MCF 10A (cell line): Measurements from ENCODE around the gene MKKS. TPM values are rescaled to one million over a fixed set of nuclear protein-coding genes. Genes with fewer than 3 reads are reported as not detected.

Experiments
- BruUV-seq: library from RNA; stranded (reverse); fragments of 400-500 nt; replicated peaks from 2 replicates; lab custom pipeline; 2021; lab: Mats Ljungman, UMichigan
- CTCF ChIA-PET: fragments of 300-600 bp; sonication (Branson Sonifier 250); formaldehyde crosslinking; extraction: SDS; loops from one replicate; lab custom pipeline; 2021; ENCODE audit warnings: antibody characterized with exemption, inconsistent platforms; lab: Yijun Ruan, JAX
- POLR2A ChIA-PET: fragments of 300-600, 350-650 bp; sonication (Branson Sonifier 250); formaldehyde crosslinking; extraction: SDS; loops from one replicate; lab custom pipeline; 2020; ENCODE audit warnings: antibody characterized with exemption, inconsistent platforms; lab: Yijun Ruan, JAX
- DNase-seq: peaks from one replicate; pipeline ENCODE4 v3.0.0-alpha.2; 2018; ENCODE audit not compliant: unreplicated experiment
- H3K27ac Mint-ChIP-seq: one replicate; pipeline ENCODE4 v1.8.0; 2022; ENCODE audit warnings: mild to moderate bottlenecking, low read depth, mixed read lengths; ENCODE audit not compliant: unreplicated experiment
- H3K27me3 Mint-ChIP-seq: one replicate; pipeline ENCODE4 v1.8.0; 2022; ENCODE audit warnings: mixed read lengths; ENCODE audit not compliant: insufficient read depth, unreplicated experiment
- H3K36me3 Mint-ChIP-seq: one replicate; pipeline ENCODE4 v1.8.0; 2022; ENCODE audit warnings: mild to moderate bottlenecking, moderate library complexity, mixed read lengths; ENCODE audit not compliant: insufficient read depth, unreplicated experiment
- H3K4me1 Mint-ChIP-seq: one replicate; pipeline ENCODE4 v1.8.0; 2022; ENCODE audit warnings: mixed read lengths; ENCODE audit not compliant: insufficient read depth, unreplicated experiment
- H3K4me3 Mint-ChIP-seq: one replicate; pipeline ENCODE4 v1.8.0; 2022; ENCODE audit warnings: mild to moderate bottlenecking, moderate library complexity, mixed read lengths; ENCODE audit not compliant: unreplicated experiment
- H3K9me3 Mint-ChIP-seq: one replicate; pipeline ENCODE4 v1.8.0; 2022; ENCODE audit warnings: mixed read lengths; ENCODE audit not compliant: unreplicated experiment
- intact Hi-C: fragments of 100-400 bp; cut with micrococcal nuclease; formaldehyde crosslinking; loops from 2 replicates; pipeline ENCODE4 v1.14.1; 2022
- total RNA-seq: library from RNA; stranded (reverse); gene quantifications from 2 replicates; pipeline ENCODE4 v1.2.3, GENCODE V29; 2022
- TF ChIP-seq, protein P1 (sequence below): fragments of 200-600 bp; IDR thresholded peaks from one replicate; pipeline ENCODE4 v1.8.0; 2022; ENCODE audit warnings: antibody characterized with exemption, mild to moderate bottlenecking; ENCODE audit not compliant: unreplicated experiment

The MKKS gene
- total RNA-seq, 1 experiment from 2014 or later, result 44.5 TPM

DNA sequence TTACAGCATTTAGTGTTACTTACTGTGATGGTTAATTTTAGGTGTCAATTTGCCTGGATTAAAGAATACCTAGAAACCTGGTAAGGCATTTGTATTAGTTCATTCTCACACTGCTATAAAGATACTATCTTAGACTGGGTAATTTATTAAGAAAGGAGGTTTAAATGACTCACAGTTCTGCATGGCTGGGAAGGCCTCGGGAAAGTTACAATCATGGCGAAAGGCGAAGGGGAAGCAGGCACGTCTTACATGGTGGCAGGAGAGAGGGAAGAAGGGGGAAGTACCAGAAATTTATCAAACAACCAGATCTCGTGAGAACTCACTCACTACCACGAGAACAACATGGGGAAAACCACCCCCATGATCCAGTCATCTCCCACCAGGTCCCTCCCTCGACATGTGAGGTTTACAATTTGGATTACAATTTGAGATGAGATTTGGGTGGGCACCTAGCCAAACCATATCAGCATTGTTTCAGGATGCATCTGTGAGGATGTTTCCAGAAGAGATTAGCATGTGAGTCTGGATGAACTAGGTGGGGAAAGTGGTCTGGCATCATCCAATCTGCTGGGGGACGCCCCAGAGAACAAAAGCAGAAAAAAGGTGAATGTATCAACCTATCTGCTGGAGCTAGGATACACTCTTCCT lies 76.8 kb downstream of the MKKS start:
- no peaks in the 10 kb centered on the region for H3K9me3 Mint-ChIP-seq
- TF ChIP-seq, protein P1, sequence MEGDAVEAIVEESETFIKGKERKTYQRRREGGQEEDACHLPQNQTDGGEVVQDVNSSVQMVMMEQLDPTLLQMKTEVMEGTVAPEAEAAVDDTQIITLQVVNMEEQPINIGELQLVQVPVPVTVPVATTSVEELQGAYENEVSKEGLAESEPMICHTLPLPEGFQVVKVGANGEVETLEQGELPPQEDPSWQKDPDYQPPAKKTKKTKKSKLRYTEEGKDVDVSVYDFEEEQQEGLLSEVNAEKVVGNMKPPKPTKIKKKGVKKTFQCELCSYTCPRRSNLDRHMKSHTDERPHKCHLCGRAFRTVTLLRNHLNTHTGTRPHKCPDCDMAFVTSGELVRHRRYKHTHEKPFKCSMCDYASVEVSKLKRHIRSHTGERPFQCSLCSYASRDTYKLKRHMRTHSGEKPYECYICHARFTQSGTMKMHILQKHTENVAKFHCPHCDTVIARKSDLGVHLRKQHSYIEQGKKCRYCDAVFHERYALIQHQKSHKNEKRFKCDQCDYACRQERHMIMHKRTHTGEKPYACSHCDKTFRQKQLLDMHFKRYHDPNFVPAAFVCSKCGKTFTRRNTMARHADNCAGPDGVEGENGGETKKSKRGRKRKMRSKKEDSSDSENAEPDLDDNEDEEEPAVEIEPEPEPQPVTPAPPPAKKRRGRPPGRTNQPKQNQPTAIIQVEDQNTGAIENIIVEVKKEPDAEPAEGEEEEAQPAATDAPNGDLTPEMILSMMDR, result no peak
- no peak overlapping the region for H3K27ac Mint-ChIP-seq
- CTCF ChIA-PET, result interaction anchor here (0.6 to 1.9 kb wide), 6 partner anchors 17 to 444 kb away, joined by 3 to 5 read pairs (median 4); no protein-coding TSS in a partner anchor
- intact Hi-C loops, result loop anchor here (5.0 kb wide), 1 partner anchor 265 kb away; no protein-coding TSS in a partner anchor
- no peak overlapping the region for H3K4me3 Mint-ChIP-seq
- no peak for DNase-seq
- BruUV-seq, result no TSS peak
- H3K4me1 Mint-ChIP-seq, result peaks cover 11% of the 10 kb centered on the region
- POLR2A ChIA-PET, result no interaction called here
- no peaks in the 10 kb centered on the region for H3K36me3 Mint-ChIP-seq
- no peaks in the 10 kb centered on the region for H3K27me3 Mint-ChIP-seq

DNA sequence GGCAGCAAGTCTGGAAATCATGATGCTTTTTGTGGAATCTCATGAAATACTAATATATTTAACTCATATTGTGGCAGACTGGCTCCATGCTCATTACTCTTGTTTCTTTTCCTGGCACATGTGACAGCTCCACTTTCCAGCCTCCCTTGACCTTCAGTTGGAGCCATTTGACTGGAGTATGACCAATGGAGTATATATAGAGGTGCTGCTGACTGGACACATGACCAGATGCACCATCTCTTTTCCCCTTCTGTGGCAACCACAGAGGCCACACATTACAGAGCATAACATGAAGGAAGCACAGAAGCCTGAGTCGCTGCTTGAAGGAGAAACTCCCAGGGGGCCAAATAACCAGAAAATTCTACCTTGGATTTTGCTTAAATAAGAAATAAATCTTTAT lies 77.4 kb downstream of the MKKS start:
- Mint-ChIP-seq H3K27me3 (no peaks in the 10 kb centered on the region), H3K9me3 (no peaks in the 10 kb centered on the region), H3K36me3 (no peaks in the 10 kb centered on the region), H3K4me1 (peaks cover 11% of the 10 kb centered on the region), H3K4me3 (no peak overlapping the region), H3K27ac (no peak overlapping the region)
- CTCF ChIA-PET, result no interaction called here
- intact Hi-C loops, result loop anchor here (5.0 kb wide), 1 partner anchor 264 kb away; no protein-coding TSS in a partner anchor
- POLR2A ChIA-PET, result no interaction called here
- TF ChIP-seq, protein P1, result no peak
- BruUV-seq, result no TSS peak
- no peak for DNase-seq

DNA sequence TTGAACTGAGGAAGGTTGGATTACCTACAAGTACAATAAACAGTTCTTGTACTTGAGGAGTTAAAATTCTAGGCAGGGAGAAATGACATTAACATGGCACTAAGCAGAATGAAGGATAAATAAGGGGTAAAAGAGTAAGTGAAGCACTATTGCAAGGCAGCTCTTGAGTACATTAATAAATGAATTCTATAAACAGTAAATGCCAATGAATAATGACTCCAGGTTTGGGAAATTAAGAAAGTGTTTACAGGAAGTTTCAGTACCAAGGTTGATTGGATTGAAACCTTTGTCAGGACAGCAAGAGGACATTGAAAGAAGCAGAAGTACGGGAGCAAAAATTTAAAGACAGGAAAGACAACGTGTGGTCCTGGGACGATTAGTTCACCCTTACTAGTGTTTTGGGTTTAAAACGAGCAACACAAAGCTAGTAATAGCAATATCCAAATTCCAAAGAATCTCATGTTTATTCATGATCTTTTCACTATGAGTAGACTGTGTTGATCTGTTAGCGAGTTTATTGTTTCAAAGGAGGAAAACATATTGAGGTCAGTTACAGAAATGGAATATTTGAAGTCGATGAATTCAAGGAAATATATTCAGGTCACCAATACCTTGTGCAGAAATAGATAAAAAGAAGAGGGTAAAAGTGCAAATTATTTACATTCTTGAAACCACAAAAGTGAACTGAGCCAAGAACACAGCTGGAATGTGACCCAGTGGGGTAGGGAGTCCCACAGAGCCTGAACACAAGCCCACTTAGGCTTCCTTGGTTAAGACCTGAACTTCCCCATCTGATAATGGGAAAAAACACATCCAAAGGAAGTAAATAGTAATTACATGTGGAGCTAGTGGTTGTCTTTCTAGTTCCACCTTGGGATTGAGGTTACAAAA lies 80.8 kb downstream of the MKKS start:
- TF ChIP-seq, protein P1, result no peak
- Mint-ChIP-seq H3K4me3 (no peak overlapping the region), H3K36me3 (no peaks in the 10 kb centered on the region), H3K27me3 (no peaks in the 10 kb centered on the region), H3K4me1 (peaks cover 16% of the 10 kb centered on the region), H3K27ac (no peak overlapping the region), H3K9me3 (no peaks in the 10 kb centered on the region)
- ChIA-PET CTCF (interaction anchor here (0.7 to 1.1 kb wide), 3 partner anchors 9 to 375 kb away, joined by 3 to 5 read pairs (median 3); no protein-coding TSS in a partner anchor), POLR2A (no interaction called here)
- intact Hi-C loops, result no loop called here
- BruUV-seq, result no TSS peak
- peak; percentile 31 for DNase-seq

Other genes starting within 250 kb of the MKKS start
- gene SNAP25, start 215.4 kb downstream of the MKKS start, total RNA-seq, result not detected in 2 replicates
- gene SLX4IP, start 1.1 kb upstream of the MKKS start, total RNA-seq, result 11.2 and 12.9 TPM in 2 replicates
- 62.5 and 88.0 TPM in 2 replicates for gene JAG1, start 239.8 kb upstream of the MKKS start, total RNA-seq